Transverse colon (tissue), 4 donors: ENCODE measurements around the gene SLC6A13. TPM values are rescaled to one million over a fixed set of nuclear protein-coding genes. Genes with fewer than 3 reads are reported as not detected.

Source experiments
- DNase-seq: peaks from one replicate; pipeline ENCODE4 v3.0.0-alpha.2; 2019
- H3K27ac ChIP-seq, 4 donors: fragments of 200-600 bp; sonication (generic); 2 replicates each; pipeline ENCODE4 v1.5.1; 2016 to 2018; ENCODE audit warnings: inconsistent platforms in 4 of 4
- H3K27me3 ChIP-seq: fragments of 200-600 bp; sonication (generic); 2 replicates; pipeline ENCODE4 v1.5.1; 2017; ENCODE audit warnings: inconsistent platforms
- H3K36me3 ChIP-seq, 4 donors: fragments of 200-600 bp; sonication (generic); 2 replicates each; pipeline ENCODE4 v1.5.1; 2017 to 2019; ENCODE audit warnings: inconsistent platforms in 4 of 4
- H3K4me1 ChIP-seq, 4 donors: fragments of 200-600 bp; sonication (generic); 2 replicates each; pipeline ENCODE4 v1.5.1; 2017 to 2020; ENCODE audit warnings: inconsistent platforms in 4 of 4
- H3K4me3 ChIP-seq, 4 donors: fragments of 200-600 bp; sonication (generic); 1 replicate in 1 of 4; 2 replicates in 3 of 4; pipeline versions ENCODE4 v1.5.1 to v1.6.1; 2017 to 2019; ENCODE audit warnings: inconsistent platforms in 4 of 4
- H3K9me3 ChIP-seq, 2 donors: fragments of 200-600 bp; sonication (generic); 2 replicates each; pipeline ENCODE4 v1.5.1; 2017 to 2019; ENCODE audit warnings: inconsistent platforms in 2 of 2
- CTCF ChIP-seq, 5 experiments: fragments of 200-600 bp in 3 of 5; fragments of 450-650 bp in 2 of 5; sonication (generic) in 3 of 5; IDR thresholded peaks; 1 replicate in 2 of 5; 2 replicates in 3 of 5; pipeline ENCODE4 v1.5.1; 2016 to 2017; ENCODE audit warnings: antibody characterized with exemption in 5 of 5, inconsistent platforms in 3 of 5, mild to moderate bottlenecking in 2 of 5, moderate library complexity in 1 of 5
- EP300 ChIP-seq: sonication (generic); formaldehyde crosslinking; IDR thresholded peaks from one replicate; pipeline ENCODE4 v1.6.1; 2017; ENCODE audit warnings: antibody characterized with exemption, low read depth
- POLR2A ChIP-seq: fragments of 450-650 bp; IDR thresholded peaks from one replicate; pipeline ENCODE4 v1.6.1; 2016; ENCODE audit warnings: antibody characterized with exemption, mild to moderate bottlenecking, moderate library complexity
- POLR2AphosphoS5 ChIP-seq, 3 donors: sonication (generic); formaldehyde crosslinking; IDR thresholded peaks; one replicate each; pipeline ENCODE4 v1.6.1; 2016; ENCODE audit warnings: antibody characterized with exemption in 3 of 3
- WGBS, 2 donors: methylation state at CpG; one replicate each; pipeline ENCODE4 v1.1.5; 2018; ENCODE audit warnings: low coverage in 1 of 2; 5-methylcytosine and 5-hydroxymethylcytosine counted together
- in situ Hi-C, 4 donors: fragments of 200-750 bp; cut with MboI; loops; one replicate each; pipeline versions ENCODE4 v1.15.0 to v1.15.1; 2017; ENCODE audit warnings: low sequenced_read_pairs in 3 of 4, low pct_ligation_motif_present in 1 of 4, low pct_unique_long_range_greater_than_20kb in 1 of 4
- intact Hi-C: fragments of 100-400 bp; cut with DNase I; formaldehyde crosslinking; loops from one replicate; pipeline ENCODE4 v1.15.1; 2023; ENCODE audit warnings: low total_unique reads
- total RNA-seq, 4 donors: library from RNA; depleted of rRNA; stranded (reverse); fragments of >200 nt; gene quantifications; one replicate each; pipeline ENCODE4 v1.1.0, GENCODE V29; 2016

Gene SLC6A13
- total RNA-seq, 4 donors from 2014 or later = not detected

DNA sequence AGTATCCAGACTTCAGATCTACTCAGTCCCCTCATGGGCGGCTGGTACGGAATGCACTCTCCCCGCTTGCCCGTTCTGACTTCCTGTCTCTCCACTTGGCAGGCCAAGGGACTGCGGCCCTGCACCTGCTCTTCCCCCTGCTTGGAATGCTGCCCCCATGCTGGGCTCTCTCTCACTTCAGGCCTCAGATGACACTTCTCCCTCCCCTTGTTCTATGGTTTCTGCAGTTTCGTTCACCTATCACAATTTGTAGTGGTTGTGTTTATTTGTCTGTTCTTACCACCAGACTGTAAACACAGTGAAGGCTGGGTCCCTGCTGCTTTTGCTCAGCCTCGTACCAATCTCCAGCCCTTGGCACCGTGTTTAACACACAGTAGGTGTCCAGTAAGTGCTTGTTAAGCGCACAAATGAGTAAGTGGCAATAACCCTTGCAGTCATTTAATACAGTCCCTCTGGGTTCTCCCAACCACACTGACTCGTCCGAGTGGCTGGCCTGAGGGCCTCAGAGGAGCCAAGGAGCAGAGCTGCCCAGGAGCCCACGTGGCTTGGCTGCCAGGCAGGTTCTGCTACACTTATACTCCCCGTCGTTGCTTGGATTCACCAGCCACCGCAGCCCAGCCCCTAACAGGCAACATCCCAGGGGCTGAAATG, 60.4 kb downstream of the SLC6A13 start:
- intact Hi-C loops = no loop called here
- no peaks in the 10 kb centered on the region for H3K9me3 ChIP-seq
- no peaks in the 10 kb centered on the region for H3K36me3 ChIP-seq
- H3K27me3 ChIP-seq = peaks cover 52% of the 10 kb centered on the region
- no peak overlapping the region for H3K4me3 ChIP-seq
- no peak for DNase-seq
- WGBS, 2 donors = 50 to 56% methylated on average over 5 to 15 of the region's 15 CpGs
- peaks cover 0 to 10% (median 3%) of the 10 kb centered on the region in 4 donors for H3K4me1 ChIP-seq
- in situ Hi-C loops = no loop called here
- no peak overlapping the region for H3K27ac ChIP-seq
- TF ChIP-seq CTCF (IDR thresholded peaks at IDR 0.05) = no peak
- TF ChIP-seq POLR2A = no peak
- no peak for TF ChIP-seq EP300
- TF ChIP-seq POLR2AphosphoS5 (IDR thresholded peaks at IDR 0.05) = no peak

DNA sequence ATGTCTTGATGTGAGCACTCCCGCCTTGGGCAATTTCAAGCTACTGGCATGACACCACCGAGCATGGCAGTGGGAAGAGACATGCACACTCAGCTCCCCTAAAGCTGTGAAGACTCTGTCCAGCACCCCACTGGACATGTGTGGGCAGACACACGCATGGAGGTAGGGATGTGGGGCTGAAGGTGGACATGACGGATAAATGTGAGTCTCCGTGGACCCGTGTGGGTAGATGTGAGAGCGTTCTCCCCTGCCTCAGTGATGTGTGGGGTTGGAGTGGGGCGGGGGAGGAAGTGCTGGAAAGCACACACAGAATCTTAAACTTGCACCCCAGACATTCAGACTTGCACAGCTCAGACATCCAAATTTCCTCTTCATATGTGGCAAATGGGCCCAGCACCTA, 61.3 kb downstream of the SLC6A13 start:
- Histone ChIP-seq H3K36me3 (no peaks in the 10 kb centered on the region), H3K27me3 (peaks cover 52% of the 10 kb centered on the region), H3K27ac (no peak overlapping the region), H3K4me1 (peaks cover 0 to 10% (median 3%) of the 10 kb centered on the region in 4 donors), H3K4me3 (no peak overlapping the region), H3K9me3 (no peaks in the 10 kb centered on the region)
- WGBS, 2 donors = 82 to 85% methylated on average over 5 to 8 of the region's 8 CpGs
- intact Hi-C loops = no loop called here
- no peak for TF ChIP-seq POLR2A
- TF ChIP-seq EP300 = no peak
- no peak for TF ChIP-seq POLR2AphosphoS5 (IDR thresholded peaks at IDR 0.05)
- TF ChIP-seq CTCF (IDR thresholded peaks at IDR 0.05) = no peak
- no peak for DNase-seq
- in situ Hi-C loops = no loop called here

GRCh38 chr12:198705-199104, 63.9 kb downstream of the SLC6A13 start:
- H3K4me3 ChIP-seq = no peak overlapping the region
- H3K27me3 ChIP-seq = peaks cover 30% of the 10 kb centered on the region
- no peak for DNase-seq
- no peak overlapping the region for H3K27ac ChIP-seq
- no peaks in the 10 kb centered on the region for H3K36me3 ChIP-seq
- WGBS, 2 donors = 39 to 51% methylated on average over 5 to 9 of the region's 9 CpGs
- in situ Hi-C loops = no loop called here
- intact Hi-C loops = no loop called here
- H3K4me1 ChIP-seq = peaks cover 0 to 5% (median under 1%) of the 10 kb centered on the region in 4 donors
- TF ChIP-seq POLR2AphosphoS5 (IDR thresholded peaks at IDR 0.05) (no peak), POLR2A (no peak), EP300 (no peak), CTCF (IDR thresholded peaks at IDR 0.05) (no peak)
- no peaks in the 10 kb centered on the region for H3K9me3 ChIP-seq

DNA sequence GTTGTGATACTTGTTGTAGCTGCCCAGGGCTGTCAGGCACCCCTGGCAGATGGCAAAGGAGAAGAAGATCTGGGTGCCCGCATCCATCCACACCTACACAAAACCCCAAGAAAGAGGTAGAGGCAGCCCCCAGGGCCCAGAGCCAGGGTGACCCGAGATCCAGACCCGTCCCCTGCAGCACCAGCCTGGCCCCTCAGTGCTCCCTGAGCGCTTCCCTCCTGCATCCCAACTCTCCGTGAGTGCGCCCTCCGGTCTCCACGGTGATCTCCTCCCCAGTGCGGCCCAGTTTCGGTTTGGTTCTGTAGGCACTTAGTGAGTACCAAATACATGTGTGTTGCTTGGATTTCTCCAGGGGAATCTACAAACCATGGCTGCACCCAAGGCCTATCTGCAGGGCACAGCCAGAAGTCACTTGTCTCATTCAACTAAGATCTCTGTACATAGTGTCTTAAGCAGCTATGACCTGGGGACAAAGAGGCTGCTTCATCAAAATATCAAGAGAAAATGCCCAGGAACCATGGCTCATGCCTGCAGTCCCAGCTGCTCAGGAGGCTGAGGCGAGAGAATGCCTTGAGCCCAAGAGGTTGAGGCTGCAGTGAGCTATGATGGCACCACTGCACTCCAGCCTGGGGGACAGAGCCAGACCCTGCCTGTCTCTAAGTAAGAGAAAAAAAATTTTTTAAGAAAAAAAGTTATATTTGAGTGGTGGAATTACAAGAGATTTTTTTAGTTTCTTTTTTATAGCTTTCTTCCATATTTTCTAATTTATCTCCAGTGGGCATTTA, 64.5 kb downstream of the SLC6A13 start:
- no peak overlapping the region for H3K27ac ChIP-seq
- no peaks in the 10 kb centered on the region for H3K4me1 ChIP-seq
- no peaks in the 10 kb centered on the region for H3K36me3 ChIP-seq
- intact Hi-C loops (no loop called here), in situ Hi-C loops (no loop called here)
- H3K27me3 ChIP-seq = peaks cover 27% of the 10 kb centered on the region
- H3K9me3 ChIP-seq = no peaks in the 10 kb centered on the region
- WGBS, 2 donors = 81 to 100% methylated on average over 2 to 11 of the region's 11 CpGs
- H3K4me3 ChIP-seq = no peak overlapping the region
- no peak for TF ChIP-seq POLR2A
- no peak for TF ChIP-seq POLR2AphosphoS5 (IDR thresholded peaks at IDR 0.05)
- TF ChIP-seq EP300 = no peak
- TF ChIP-seq CTCF (IDR thresholded peaks at IDR 0.05) = no peak
- no peak for DNase-seq
